NT2/D1 (cell line): ENCODE measurements around the gene SEH1L.

ENCODE experiments used
- DNase-seq: peaks from one replicate; pipeline ENCODE4 v3.0.0-alpha.2; 2011; ENCODE audit warnings: low read depth, low spot score
- H3K27me3 ChIP-seq: 2 replicates; pipeline ENCODE4 v1.6.0; 2011; ENCODE audit warnings: mild to moderate bottlenecking; ENCODE audit not compliant: insufficient read length, insufficient read depth
- H3K36me3 ChIP-seq: 2 replicates; pipeline ENCODE4 v1.6.1; 2011; ENCODE audit warnings: mild to moderate bottlenecking, low read length, mixed read lengths; ENCODE audit not compliant: insufficient read depth, insufficient read length
- H3K4me1 ChIP-seq: 2 replicates; pipeline ENCODE4 v1.5.1; 2011; ENCODE audit not compliant: insufficient read depth, insufficient read length
- H3K4me3 ChIP-seq: 2 replicates; pipeline ENCODE4 v1.5.1; 2011; ENCODE audit warnings: low read depth; ENCODE audit not compliant: insufficient read length
- H3K9ac ChIP-seq: 2 replicates; pipeline ENCODE4 v1.6.0; 2011; ENCODE audit warnings: low read depth; ENCODE audit not compliant: insufficient read length
- H3K9me3 ChIP-seq: 2 replicates; pipeline ENCODE4 v1.5.1; 2011; ENCODE audit warnings: mild to moderate bottlenecking, low read length; ENCODE audit not compliant: insufficient read depth
- SUZ12 ChIP-seq: IDR thresholded peaks from 2 replicates; pipeline ENCODE4 v1.6.1; 2011; ENCODE audit not compliant: insufficient read length, insufficient read depth; ENCODE audit errors: extremely low read depth
- YY1 ChIP-seq: IDR thresholded peaks from 2 replicates; pipeline ENCODE4 v1.6.1; 2011; ENCODE audit not compliant: insufficient read length, insufficient read depth
- ZNF274 ChIP-seq: IDR thresholded peaks from 2 replicates; pipeline ENCODE4 v1.6.1; 2011; ENCODE audit warnings: mild to moderate bottlenecking, low read depth, low read length

Gene SEH1L

GRCh38 chr18:12946549-12947284, 1.1 kb upstream of the SEH1L start:
- Histone ChIP-seq H3K4me1 (no peaks in the 10 kb centered on the region), H3K9me3 (no peaks in the 10 kb centered on the region), H3K36me3 (peaks cover 10% of the 10 kb centered on the region), H3K4me3 (peak overlapping the region; percentile 39), H3K27me3 (no peaks in the 10 kb centered on the region), H3K9ac (peak overlapping the region; percentile 78)
- peak; percentile 32 for DNase-seq
- TF ChIP-seq SUZ12, result no peak
- TF ChIP-seq ZNF274, result no peak
- no peak for TF ChIP-seq YY1

- TF ChIP-seq ZNF274 (no peak), YY1 (no peak), SUZ12 (no peak)
- Histone ChIP-seq H3K27me3 (no peaks in the 10 kb centered on the region), H3K9me3 (no peaks in the 10 kb centered on the region), H3K4me3 (peak overlapping the region; percentile 68), H3K4me1 (no peaks in the 10 kb centered on the region), H3K9ac (peak overlapping the region; percentile 83), H3K36me3 (peaks cover 13% of the 10 kb centered on the region)
- DNase-seq, result peak; percentile 57
Measured at GRCh38 chr18:12948050-12948804, 416 bp downstream of the SEH1L start.

DNA sequence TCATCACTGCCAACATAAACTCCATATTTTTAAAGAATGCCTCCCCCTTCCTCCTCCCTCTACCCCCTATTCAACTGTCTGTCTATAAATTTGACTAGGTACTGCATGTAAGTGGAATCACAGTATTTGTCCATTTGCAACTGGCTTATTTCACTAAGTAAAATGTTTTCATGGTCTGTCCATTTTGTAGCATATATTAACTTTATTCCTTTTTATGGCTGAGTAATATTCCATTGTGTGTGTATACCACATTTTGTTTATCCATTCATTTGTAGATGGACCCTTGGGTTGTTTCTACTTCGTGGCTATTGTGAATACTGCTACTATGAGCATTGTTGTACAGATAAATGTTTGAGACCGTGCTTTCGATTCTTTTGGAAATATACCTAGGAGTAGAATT, 10.7 kb downstream of the SEH1L start:
- Histone ChIP-seq H3K9me3 (no peaks in the 10 kb centered on the region), H3K36me3 (peaks cover 51% of the 10 kb centered on the region), H3K9ac (no peak overlapping the region), H3K4me1 (no peaks in the 10 kb centered on the region), H3K27me3 (no peaks in the 10 kb centered on the region), H3K4me3 (no peak overlapping the region)
- TF ChIP-seq SUZ12 (no peak), ZNF274 (no peak), YY1 (no peak)
- DNase-seq, result no peak

GRCh38 chr18:12960395-12960794, 12.6 kb downstream of the SEH1L start:
- no peak for DNase-seq
- H3K4me1 ChIP-seq, result no peaks in the 10 kb centered on the region
- TF ChIP-seq YY1, result no peak
- TF ChIP-seq SUZ12, result no peak
- TF ChIP-seq ZNF274, result no peak

GRCh38 chr18:12960853-12961397, 13.1 kb downstream of the SEH1L start:
- Histone ChIP-seq H3K9ac (no peak overlapping the region), H3K4me3 (no peak overlapping the region), H3K27me3 (no peaks in the 10 kb centered on the region), H3K9me3 (no peaks in the 10 kb centered on the region), H3K36me3 (peaks cover 52% of the 10 kb centered on the region), H3K4me1 (no peaks in the 10 kb centered on the region)
- DNase-seq, result no peak
- TF ChIP-seq YY1 (no peak), ZNF274 (no peak), SUZ12 (no peak)

More at GRCh38 chr18:12960395-12960794, 12.6 kb downstream of the SEH1L start:
- H3K9ac ChIP-seq, result no peak overlapping the region
- no peaks in the 10 kb centered on the region for H3K27me3 ChIP-seq
- H3K4me3 ChIP-seq, result no peak overlapping the region
- H3K9me3 ChIP-seq, result no peaks in the 10 kb centered on the region
- H3K36me3 ChIP-seq, result peaks cover 51% of the 10 kb centered on the region

DNA sequence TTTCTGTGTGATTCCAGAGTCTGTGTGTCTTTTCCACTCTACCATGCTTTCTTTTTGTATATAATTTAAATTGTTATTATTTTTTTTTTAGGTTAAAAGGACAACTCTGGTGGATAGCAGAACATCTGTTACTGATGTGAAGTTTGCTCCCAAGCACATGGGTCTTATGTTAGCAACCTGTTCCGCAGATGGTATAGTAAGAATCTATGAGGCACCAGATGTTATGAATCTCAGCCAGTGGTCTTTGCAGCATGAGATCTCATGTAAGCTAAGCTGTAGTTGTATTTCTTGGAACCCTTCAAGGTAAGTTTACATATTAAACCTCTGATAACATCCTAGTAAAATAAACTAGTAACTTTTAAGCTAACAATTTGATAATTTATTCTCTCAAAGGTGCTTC, 15.3 kb downstream of the SEH1L start:
- H3K4me3 ChIP-seq, result no peak overlapping the region
- TF ChIP-seq ZNF274 (no peak), SUZ12 (no peak), YY1 (no peak)
- no peaks in the 10 kb centered on the region for H3K4me1 ChIP-seq
- no peaks in the 10 kb centered on the region for H3K27me3 ChIP-seq
- no peak overlapping the region for H3K9ac ChIP-seq
- no peaks in the 10 kb centered on the region for H3K9me3 ChIP-seq
- no peak for DNase-seq
- peaks cover 55% of the 10 kb centered on the region for H3K36me3 ChIP-seq

GRCh38 chr18:12968115-12968514, 20.3 kb downstream of the SEH1L start:
- no peak for DNase-seq
- Histone ChIP-seq H3K4me1 (no peaks in the 10 kb centered on the region), H3K36me3 (peaks cover 61% of the 10 kb centered on the region), H3K9me3 (no peaks in the 10 kb centered on the region), H3K4me3 (no peak overlapping the region), H3K9ac (no peak overlapping the region), H3K27me3 (no peaks in the 10 kb centered on the region)
- TF ChIP-seq YY1 (no peak), ZNF274 (no peak), SUZ12 (no peak)
